Skin epidermis (tissue), 12 donors: ENCODE results near the gene DMKN.
"Not testable (repeated sequence)": the region's sequence is repeated elsewhere in the genome, so short reads cannot be mapped to it uniquely, and the experiment has no call there.

Experiments
- H3K27ac ChIP-seq, 21 experiments: fragments of 200-600 bp; sonication (generic) in 11 of 21; one replicate each; pipeline ENCODE4 v1.5.0; 2020; ENCODE audit warnings: mild to moderate bottlenecking in 3 of 21, inconsistent platforms in 2 of 21, moderate library complexity in 2 of 21
- H3K4me3 ChIP-seq, 7 experiments: fragments of 200-600 bp; sonication (generic) in 2 of 7; one replicate each; pipeline ENCODE4 v1.5.0; 2020; ENCODE audit warnings: inconsistent platforms in 2 of 7, mild to moderate bottlenecking in 2 of 7, moderate library complexity in 1 of 7

The DMKN gene

GRCh38 chr19:35478794-35479677 lies 34.4 kb downstream of the DMKN start:
- H3K4me3 ChIP-seq = no peak overlapping the region
- peak overlapping the region in 14 of 21 experiments; percentile 6 to 72 (median 48) for H3K27ac ChIP-seq

- H3K27ac ChIP-seq = no peak overlapping the region
- no peak overlapping the region for H3K4me3 ChIP-seq
Observed at GRCh38 chr19:35476149-35476548, 37.3 kb downstream of the DMKN start.

GRCh38 chr19:35474594-35474993 lies 38.9 kb downstream of the DMKN start:
- H3K4me3 ChIP-seq, H3K27ac ChIP-seq: not testable (repeated sequence)

GRCh38 chr19:35474104-35474503 lies 39.3 kb downstream of the DMKN start:
- H3K4me3 ChIP-seq = no peak overlapping the region
- H3K27ac ChIP-seq = no peak overlapping the region

GRCh38 chr19:35471946-35472345 lies 41.5 kb downstream of the DMKN start:
- Histone ChIP-seq H3K27ac (no peak overlapping the region), H3K4me3 (no peak overlapping the region)

GRCh38 chr19:35471075-35471474 lies 42.4 kb downstream of the DMKN start:
- not testable (repeated sequence) for H3K27ac ChIP-seq, H3K4me3 ChIP-seq

- H3K4me3 ChIP-seq = no peak overlapping the region
- no peak overlapping the region for H3K27ac ChIP-seq
Observed at GRCh38 chr19:35470128-35470527, 43.3 kb downstream of the DMKN start.

GRCh38 chr19:35468637-35469036 lies 44.8 kb downstream of the DMKN start:
- Histone ChIP-seq H3K4me3 (no peak overlapping the region), H3K27ac (no peak overlapping the region)

GRCh38 chr19:35466259-35466658 lies 47.2 kb downstream of the DMKN start:
- Histone ChIP-seq H3K27ac (no peak overlapping the region), H3K4me3 (no peak overlapping the region)

GRCh38 chr19:35462956-35463355 lies 50.5 kb downstream of the DMKN start:
- H3K4me3 ChIP-seq = not testable (repeated sequence)
- H3K27ac ChIP-seq = peak overlapping the region in 7 of 21 experiments; percentile 6 to 83 (median 42)

GRCh38 chr19:35462476-35462953 lies 50.9 kb downstream of the DMKN start:
- Histone ChIP-seq H3K27ac (peak overlapping the region in 7 of 21 experiments; percentile 1 to 83 (median 53)), H3K4me3 (no peak overlapping the region)

GRCh38 chr19:35461788-35462187 lies 51.7 kb downstream of the DMKN start:
- peak overlapping the region in 2 of 21 experiments; percentile 6 to 59 for H3K27ac ChIP-seq

GRCh38 chr19:35461060-35461459 lies 52.4 kb downstream of the DMKN start:
- Histone ChIP-seq H3K27ac (no peak overlapping the region), H3K4me3 (no peak overlapping the region)

More at GRCh38 chr19:35461788-35462187, 51.7 kb downstream of the DMKN start:
- H3K4me3 ChIP-seq = not testable (repeated sequence)

GRCh38 chr19:35460608-35461007 lies 52.8 kb downstream of the DMKN start:
- Histone ChIP-seq H3K27ac (no peak overlapping the region), H3K4me3 (no peak overlapping the region)

- H3K4me3 ChIP-seq = no peak overlapping the region
Observed at GRCh38 chr19:35459414-35460082, 53.9 kb downstream of the DMKN start.

GRCh38 chr19:35458731-35459391 lies 54.6 kb downstream of the DMKN start:
- Histone ChIP-seq H3K4me3 (no peak overlapping the region), H3K27ac (peak overlapping the region in 1 of 21 experiments; percentile 51)

More at GRCh38 chr19:35459414-35460082, 53.9 kb downstream of the DMKN start:
- peak overlapping the region in 2 of 21 experiments; percentile 8 to 51 for H3K27ac ChIP-seq

- no peak overlapping the region for H3K4me3 ChIP-seq
Observed at GRCh38 chr19:35458192-35458591, 55.3 kb downstream of the DMKN start.

GRCh38 chr19:35457173-35457572 lies 56.3 kb downstream of the DMKN start:
- Histone ChIP-seq H3K4me3 (no peak overlapping the region), H3K27ac (no peak overlapping the region)

More at GRCh38 chr19:35458192-35458591, 55.3 kb downstream of the DMKN start:
- no peak overlapping the region for H3K27ac ChIP-seq

- H3K27ac ChIP-seq = no peak overlapping the region
- no peak overlapping the region for H3K4me3 ChIP-seq
Observed at GRCh38 chr19:35455616-35456201, 57.7 kb downstream of the DMKN start.

- Histone ChIP-seq H3K4me3 (no peak overlapping the region), H3K27ac (no peak overlapping the region)
Observed at GRCh38 chr19:35454663-35455062, 58.8 kb downstream of the DMKN start.
